ENCODE results near the gene C11orf91. TPM values are rescaled to one million over a fixed set of nuclear protein-coding genes. Genes with fewer than 3 reads are reported as not detected.

The C11orf91 gene
- total and polyA plus RNA-seq, 2 of the 8 experiments (the other 6 are each of a cell fraction or from before 2014, with no cell fraction given) = not detected

GRCh38 chr11:33736148-33736812 is 35.7 kb upstream of the C11orf91 start, which contains the start of gene CD59 (continued):
- TF ChIP-seq USF2 (IDR thresholded peaks at IDR 0.05; ENCODE audit: low read length) = no peak
- TF ChIP-seq SP4 (IDR thresholded peaks at IDR 0.05; ENCODE audit: low read length) = no peak
- peak; percentile 24 for TF ChIP-seq TAF7 (optimal IDR thresholded peaks at IDR 0.05; ENCODE audit: borderline replicate concordance, low read depth, low read length)
- no peak for TF ChIP-seq RXRA (IDR thresholded peaks at IDR 0.05; ENCODE audit: insufficient read depth, low read depth, low read length)
- no peak for TF ChIP-seq SIX5 (IDR thresholded peaks at IDR 0.05; ENCODE audit: low read depth, low read length)
- TF ChIP-seq RFX5 (IDR thresholded peaks at IDR 0.05; ENCODE audit: borderline replicate concordance, low read depth, low read length) = no peak
- no peak for TF ChIP-seq CEBPB (IDR thresholded peaks at IDR 0.05; ENCODE audit: low read depth, low read length)
- no peak for TF ChIP-seq SRF (IDR thresholded peaks at IDR 0.05; ENCODE audit: low read depth, low read length)
- no peak for TF ChIP-seq HDAC2 (IDR thresholded peaks at IDR 0.05; ENCODE audit: borderline replicate concordance in 1 of 2, low read depth in 2 of 2, low read length in 2 of 2)
- TF ChIP-seq CBX8 (IDR thresholded peaks at IDR 0.05; ENCODE audit: borderline replicate concordance, low read depth, low read length) = no peak
- TF ChIP-seq TCF12 (IDR thresholded peaks at IDR 0.05; ENCODE audit: low read depth, low read length) = no peak
- no peak for TF ChIP-seq KDM5A (IDR thresholded peaks at IDR 0.05; ENCODE audit: low read length)
- no peak for TF ChIP-seq ATF3 (IDR thresholded peaks at IDR 0.05; ENCODE audit: insufficient read depth, low read depth, low read length)
- no peak for TF ChIP-seq GTF2F1 (IDR thresholded peaks at IDR 0.05; ENCODE audit: borderline replicate concordance, low read depth, low read length)
- no peak for TF ChIP-seq POU5F1 (IDR thresholded peaks at IDR 0.05; ENCODE audit: low read depth, low read length)
- TF ChIP-seq CBX5 (IDR thresholded peaks at IDR 0.05; ENCODE audit: low read depth, low read length) = no peak
- TF ChIP-seq EGR1 (IDR thresholded peaks at IDR 0.05; ENCODE audit: borderline replicate concordance, low read depth, low read length) = peak; percentile 90; the same call in 1 of the 2 replicates
- no peak for TF ChIP-seq CHD2 (IDR thresholded peaks at IDR 0.05; ENCODE audit: low read length)
- no peak for TF ChIP-seq SAP30 (IDR thresholded peaks at IDR 0.05; ENCODE audit: insufficient read depth, insufficient replicate concordance, low read length)
- TF ChIP-seq HDAC6 (IDR thresholded peaks at IDR 0.05; ENCODE audit: low read depth, low read length) = no peak
- TF ChIP-seq FOSL1 (IDR thresholded peaks at IDR 0.05; ENCODE audit: insufficient read depth, low read depth, low read length) = no peak
- no peak for TF ChIP-seq KDM4A (IDR thresholded peaks at IDR 0.05; ENCODE audit: low read depth, low read length, severe bottlenecking)
- TF ChIP-seq SP1 (IDR thresholded peaks at IDR 0.05; ENCODE audit: low read depth, low read length) = no peak
- TF ChIP-seq ASH2L (IDR thresholded peaks at IDR 0.05; ENCODE audit: low read length) = no peak

Data from H1 (cell line).